MM.1S (cell line): ENCODE measurements around the gene TENM4.

Experiments used
- DNase-seq: peaks from one replicate; pipeline ENCODE4 v3.0.0-alpha.2; 2015
- H2AFZ ChIP-seq: fragments of 300-600 bp; sonication (generic); 2 replicates; pipeline ENCODE4 v1.6.0; 2016; ENCODE audit warnings: antibody characterized with exemption, low read length
- H3F3A ChIP-seq: fragments of 300-600 bp; sonication (generic); 2 replicates; pipeline ENCODE4 v1.6.1; 2016; ENCODE audit warnings: mild to moderate bottlenecking, antibody characterized with exemption, low read length, moderate library complexity, mixed read lengths; ENCODE audit not compliant: insufficient read depth
- H3K27ac ChIP-seq: fragments of 300-600 bp; sonication (generic); 2 replicates; pipeline ENCODE4 v1.5.1; 2016; ENCODE audit warnings: mild to moderate bottlenecking, low read length
- H3K27me3 ChIP-seq: fragments of 300-600 bp; sonication (generic); replicated peaks from 2 replicates; pipeline ENCODE4 v1.6.0; 2016; ENCODE audit warnings: low read length; ENCODE audit not compliant: insufficient read depth
- H3K36me3 ChIP-seq: fragments of 300-600 bp; sonication (generic); replicated peaks from 2 replicates; pipeline ENCODE4 v1.6.1; 2016; ENCODE audit warnings: mild to moderate bottlenecking, low read length, mixed read lengths; ENCODE audit not compliant: insufficient read depth
- H3K4me1 ChIP-seq: fragments of 300-600 bp; sonication (generic); 2 replicates; pipeline ENCODE4 v1.6.1; 2016; ENCODE audit warnings: low read length, mixed read lengths
- H3K4me2 ChIP-seq: fragments of 300-600 bp; sonication (generic); 2 replicates; pipeline ENCODE4 v1.6.0; 2016; ENCODE audit warnings: low read depth, low read length
- H3K4me3 ChIP-seq: fragments of 300-600 bp; sonication (generic); 2 replicates; pipeline ENCODE4 v1.5.1; 2016; ENCODE audit warnings: low read length, mixed read lengths
- H3K79me2 ChIP-seq: fragments of 300-600 bp; sonication (generic); 2 replicates; pipeline ENCODE4 v1.6.1; 2016; ENCODE audit warnings: mixed run types, low read length, mixed read lengths
- H3K9ac ChIP-seq: fragments of 300-600 bp; sonication (generic); 2 replicates; pipeline ENCODE4 v1.6.1; 2016; ENCODE audit warnings: low read length, mixed read lengths
- H3K9me2 ChIP-seq: fragments of 300-600 bp; sonication (generic); replicated peaks from 2 replicates; pipeline ENCODE4 v1.6.1; 2016; ENCODE audit warnings: mild to moderate bottlenecking, low read length, mixed read lengths; ENCODE audit not compliant: insufficient read depth
- H3K9me3 ChIP-seq: fragments of 300-600 bp; sonication (generic); replicated peaks from 2 replicates; pipeline ENCODE4 v1.6.1; 2016; ENCODE audit warnings: mild to moderate bottlenecking, low read length, mixed read lengths; ENCODE audit not compliant: insufficient read depth
- H4K20me1 ChIP-seq: fragments of 300-600 bp; sonication (generic); 2 replicates; pipeline ENCODE4 v1.6.1; 2016; ENCODE audit warnings: mild to moderate bottlenecking, low read length, moderate library complexity, mixed read lengths; ENCODE audit not compliant: insufficient read depth
- EZH2 ChIP-seq: fragments of 300-600 bp; sonication (generic); optimal IDR thresholded peaks from 2 replicates; pipeline ENCODE3; 2017; ENCODE audit warnings: low read depth, mild to moderate bottlenecking, antibody characterized with exemption, low read length, mixed read lengths
- EZH2phosphoT487 ChIP-seq: fragments of 300-600 bp; sonication (generic); IDR thresholded peaks from 2 replicates; pipeline ENCODE4 v1.6.1; 2018; ENCODE audit warnings: antibody characterized with exemption, low read length
- TF ChIP-seq, protein P1 (sequence below): fragments of 300-600 bp; sonication (generic); IDR thresholded peaks from 2 replicates; pipeline ENCODE4 v1.5.1; 2016; ENCODE audit warnings: antibody characterized with exemption, low read length, mixed read lengths

Gene TENM4

DNA sequence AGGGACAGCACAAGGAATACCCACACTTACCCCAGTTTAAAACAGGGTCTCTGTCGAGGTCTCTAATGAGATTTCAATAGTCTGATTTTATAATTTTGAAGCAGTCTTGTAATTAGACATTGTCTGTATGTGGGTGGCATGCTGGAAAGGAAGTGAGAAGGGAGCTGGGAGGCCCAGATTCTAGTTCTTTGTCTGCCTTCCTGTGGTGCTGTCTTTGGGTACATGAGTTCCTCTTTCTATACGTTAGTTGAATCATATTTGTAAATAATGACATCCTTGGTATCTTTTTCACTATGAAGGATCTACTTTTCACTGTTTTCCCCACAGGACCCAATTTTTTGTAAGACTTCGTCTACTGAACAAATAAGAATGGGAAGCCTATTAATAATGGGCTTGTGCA is 42.0 kb upstream of the TENM4 start:
- Histone ChIP-seq H3K27ac (no peak overlapping the region), H3F3A (no peaks in the 10 kb centered on the region), H3K4me3 (no peak overlapping the region), H4K20me1 (no peaks in the 10 kb centered on the region), H3K9me2 (no peaks in the 10 kb centered on the region), H3K4me1 (peaks cover 48% of the 10 kb centered on the region), H3K79me2 (no peaks in the 10 kb centered on the region), H3K36me3 (no peaks in the 10 kb centered on the region), H2AFZ (no peak overlapping the region), H3K9me3 (no peaks in the 10 kb centered on the region), H3K4me2 (peak overlapping the region; percentile 16; the same call in 1 of the 2 replicates), H3K9ac (no peak overlapping the region), H3K27me3 (no peaks in the 10 kb centered on the region)
- DNase-seq: peak; percentile 20
- no peak for TF ChIP-seq EZH2phosphoT487

DNA sequence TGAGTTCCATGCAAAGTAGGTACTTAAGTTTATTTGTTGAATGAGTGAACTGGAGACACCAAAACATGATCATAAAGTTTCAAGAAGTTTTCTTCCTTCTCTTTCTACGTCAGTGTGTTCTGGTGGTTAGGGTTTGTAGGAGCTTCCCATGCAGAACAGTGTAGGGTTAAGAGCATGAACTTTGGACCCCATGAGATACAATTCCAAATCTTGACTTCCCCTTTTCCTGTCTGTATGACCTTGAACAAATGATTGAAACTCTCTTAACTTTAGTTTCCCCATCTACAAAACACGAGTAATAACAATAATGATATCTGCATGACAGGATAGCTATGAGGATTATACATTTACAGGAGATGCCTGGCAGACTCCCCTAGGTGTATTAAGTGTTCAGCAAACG is 41.0 kb upstream of the TENM4 start:
- Histone ChIP-seq H3K4me1 (peaks cover 48% of the 10 kb centered on the region), H3K9me2 (no peaks in the 10 kb centered on the region), H3K27me3 (no peaks in the 10 kb centered on the region), H3K4me3 (no peak overlapping the region), H3F3A (no peaks in the 10 kb centered on the region), H3K9me3 (no peaks in the 10 kb centered on the region), H3K9ac (no peak overlapping the region), H3K4me2 (peak overlapping the region; percentile 29; the same call in 1 of the 2 replicates), H3K36me3 (no peaks in the 10 kb centered on the region), H2AFZ (no peak overlapping the region), H3K79me2 (no peaks in the 10 kb centered on the region), H4K20me1 (no peaks in the 10 kb centered on the region), H3K27ac (no peak overlapping the region)
- DNase-seq: no peak
- TF ChIP-seq EZH2 (no peak), EZH2phosphoT487 (no peak)
- TF ChIP-seq, protein P1, sequence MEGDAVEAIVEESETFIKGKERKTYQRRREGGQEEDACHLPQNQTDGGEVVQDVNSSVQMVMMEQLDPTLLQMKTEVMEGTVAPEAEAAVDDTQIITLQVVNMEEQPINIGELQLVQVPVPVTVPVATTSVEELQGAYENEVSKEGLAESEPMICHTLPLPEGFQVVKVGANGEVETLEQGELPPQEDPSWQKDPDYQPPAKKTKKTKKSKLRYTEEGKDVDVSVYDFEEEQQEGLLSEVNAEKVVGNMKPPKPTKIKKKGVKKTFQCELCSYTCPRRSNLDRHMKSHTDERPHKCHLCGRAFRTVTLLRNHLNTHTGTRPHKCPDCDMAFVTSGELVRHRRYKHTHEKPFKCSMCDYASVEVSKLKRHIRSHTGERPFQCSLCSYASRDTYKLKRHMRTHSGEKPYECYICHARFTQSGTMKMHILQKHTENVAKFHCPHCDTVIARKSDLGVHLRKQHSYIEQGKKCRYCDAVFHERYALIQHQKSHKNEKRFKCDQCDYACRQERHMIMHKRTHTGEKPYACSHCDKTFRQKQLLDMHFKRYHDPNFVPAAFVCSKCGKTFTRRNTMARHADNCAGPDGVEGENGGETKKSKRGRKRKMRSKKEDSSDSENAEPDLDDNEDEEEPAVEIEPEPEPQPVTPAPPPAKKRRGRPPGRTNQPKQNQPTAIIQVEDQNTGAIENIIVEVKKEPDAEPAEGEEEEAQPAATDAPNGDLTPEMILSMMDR: no peak

DNA sequence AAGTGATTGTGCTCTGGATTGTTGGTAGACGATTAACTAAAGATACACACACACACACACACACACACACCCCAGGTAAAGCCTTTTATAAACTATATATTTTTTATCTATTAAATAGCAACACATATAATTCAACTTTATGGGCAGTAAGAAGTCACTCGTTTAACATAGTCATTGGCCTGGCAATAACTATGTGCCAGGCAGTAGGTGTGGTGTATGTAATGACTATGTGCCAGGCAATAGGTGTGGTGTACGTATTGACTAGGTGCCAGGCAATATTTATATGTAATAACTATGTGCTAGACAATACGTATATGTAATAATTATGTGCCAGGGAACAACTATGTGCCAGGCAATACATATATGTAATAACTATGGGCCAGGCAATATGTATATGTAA is 40.0 kb upstream of the TENM4 start:
- no peak overlapping the region for H3K4me3 ChIP-seq
- H3K27ac ChIP-seq: no peak overlapping the region
- H3K4me1 ChIP-seq: peaks cover 41% of the 10 kb centered on the region
- H2AFZ ChIP-seq: no peak overlapping the region
- no peaks in the 10 kb centered on the region for H3K79me2 ChIP-seq
- H3K4me2 ChIP-seq: no peak overlapping the region
- H4K20me1 ChIP-seq: no peaks in the 10 kb centered on the region
- no peaks in the 10 kb centered on the region for H3K36me3 ChIP-seq
- no peaks in the 10 kb centered on the region for H3K9me3 ChIP-seq
- no peak for DNase-seq
- no peak overlapping the region for H3K9ac ChIP-seq
- TF ChIP-seq, protein P1: no peak
- no peak for TF ChIP-seq EZH2phosphoT487
- no peaks in the 10 kb centered on the region for H3K9me2 ChIP-seq
- H3K27me3 ChIP-seq: no peaks in the 10 kb centered on the region
- H3F3A ChIP-seq: no peaks in the 10 kb centered on the region

DNA sequence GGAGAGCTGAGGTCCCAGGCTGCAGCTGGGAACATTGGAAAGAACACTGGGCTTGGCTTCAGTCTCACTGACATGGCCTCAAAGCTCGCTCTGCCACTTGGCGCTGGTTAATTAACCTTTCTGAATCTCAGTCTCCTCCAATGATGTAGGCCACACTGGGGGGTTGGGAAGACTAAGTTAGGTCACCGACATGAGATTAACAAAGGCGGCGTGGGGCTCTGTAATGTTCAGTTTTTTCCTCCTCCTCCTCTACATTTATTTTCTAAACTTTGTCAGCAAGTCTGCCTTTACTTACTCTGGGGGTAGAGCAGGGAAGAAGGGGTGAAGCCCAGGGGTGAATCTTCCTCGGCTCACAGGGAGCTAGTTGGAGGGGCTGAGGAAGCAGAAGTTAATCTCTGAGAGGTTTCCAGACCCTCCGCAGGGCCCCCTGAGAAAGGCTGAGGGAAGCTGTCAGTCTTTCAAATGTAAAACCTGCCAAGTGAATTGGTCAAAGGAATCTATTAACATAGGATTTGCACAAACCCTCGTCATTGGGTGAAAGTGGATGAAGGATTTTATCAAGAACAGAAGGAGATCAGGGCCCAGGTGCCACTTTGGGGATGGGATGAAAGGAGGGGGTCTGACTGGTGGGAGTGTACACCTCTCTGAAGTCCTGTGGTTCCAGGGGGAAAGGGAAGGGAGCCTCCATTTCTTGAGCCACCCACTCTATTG is 32.1 kb upstream of the TENM4 start:
- H4K20me1 ChIP-seq: no peaks in the 10 kb centered on the region
- no peak overlapping the region for H3K4me3 ChIP-seq
- H3K9me2 ChIP-seq: no peaks in the 10 kb centered on the region
- H3K27ac ChIP-seq: no peak overlapping the region
- no peaks in the 10 kb centered on the region for H3K4me1 ChIP-seq
- H3K79me2 ChIP-seq: no peaks in the 10 kb centered on the region
- no peaks in the 10 kb centered on the region for H3K36me3 ChIP-seq
- H3K9me3 ChIP-seq: no peaks in the 10 kb centered on the region
- no peaks in the 10 kb centered on the region for H3K27me3 ChIP-seq
- H3K4me2 ChIP-seq: no peak overlapping the region
- no peak overlapping the region for H2AFZ ChIP-seq
- H3F3A ChIP-seq: no peaks in the 10 kb centered on the region
- no peak overlapping the region for H3K9ac ChIP-seq
- TF ChIP-seq EZH2phosphoT487: no peak
- TF ChIP-seq EZH2: no peak
- TF ChIP-seq, protein P1: no peak
- DNase-seq: no peak
